ENCODE data around the gene SULT2B1.
A peak's percentile ranks its signal among the peaks of the same experiment; 100 is the strongest.

Gene SULT2B1

GRCh38 chr19:48553676-48554384 lies 1.9 kb downstream of the SULT2B1 start:
- H3K9me3 ChIP-seq (ENCODE audit: control insufficient read depth, low read length) = no peaks in the 10 kb centered on the region

GRCh38 chr19:48554385-48555091 lies 2.6 kb downstream of the SULT2B1 start:
- Histone ChIP-seq H3K79me1 (replicated peaks; ENCODE audit: low read length, poor library complexity, severe bottlenecking) (no peaks in the 10 kb centered on the region), H3K4me1 (ENCODE audit: control insufficient read depth, insufficient read depth, low read depth, low read length) (peaks cover 29% of the 10 kb centered on the region), H2BK120ac (ENCODE audit: low read depth, low read length) (peak overlapping the region; percentile 68), H3K9me3 (ENCODE audit: control insufficient read depth, low read length) (no peaks in the 10 kb centered on the region), H3K18ac (ENCODE audit: low read depth in 1 of 2, low read length in 2 of 2) (peak overlapping the region; percentile 40 to 52), H3K27ac (ENCODE audit: low read length, poor library complexity, severe bottlenecking) (no peak overlapping the region), H3K14ac (ENCODE audit: low read length in 2 of 2) (no peak overlapping the region), H4K8ac (ENCODE audit: low read length) (peak overlapping the region; percentile 48), H3K9ac (ENCODE audit: low read length) (no peak overlapping the region), H2BK5ac (ENCODE audit: low read depth, low read length, poor library complexity, severe bottlenecking) (no peak overlapping the region), H2AFZ (ENCODE audit: low read depth, low read length) (no peak overlapping the region), H3K4ac (ENCODE audit: low read depth in 1 of 2, low read length in 2 of 2) (peak overlapping the region in 1 of 2 experiments; percentile 28), H2BK15ac (ENCODE audit: low read depth, poor library complexity, severe bottlenecking) (no peak overlapping the region), H3K23ac (ENCODE audit: low read length in 2 of 2) (no peak overlapping the region), H2AK5ac (ENCODE audit: low read length, severe bottlenecking) (peak overlapping the region; percentile 49), H3K27me3 (ENCODE audit: control insufficient read depth in 1 of 2, insufficient read depth in 1 of 2, low read length in 2 of 2) (peaks cover 3 to 13% of the 10 kb centered on the region in 2 experiments), H3K36me3 (ENCODE audit: control insufficient read depth in 1 of 2, insufficient read depth in 2 of 2, low read depth in 1 of 2, low read length in 2 of 2) (no peaks in the 10 kb centered on the region), H2BK12ac (ENCODE audit: low read length in 2 of 2) (peak overlapping the region; percentile 70 to 93), H4K91ac (ENCODE audit: low read length) (no peak overlapping the region), H3K4me3 (ENCODE audit: insufficient read depth in 1 of 2, low read depth in 1 of 2, low read length in 2 of 2) (no peak overlapping the region), H3K4me2 (ENCODE audit: low read length, poor library complexity, severe bottlenecking) (peak overlapping the region; percentile 41)
- DNase-seq = no peak
- 66% methylated on average over 16 of the region's 16 CpGs for WGBS

More at GRCh38 chr19:48553676-48554384, 1.9 kb downstream of the SULT2B1 start:
- H2BK120ac ChIP-seq (ENCODE audit: low read depth, low read length) = peak overlapping the region; percentile 68
- peak overlapping the region; percentile 34 for H2AK5ac ChIP-seq (ENCODE audit: low read length, severe bottlenecking)
- H3K23ac ChIP-seq (ENCODE audit: low read length in 2 of 2) = no peak overlapping the region
- peak overlapping the region in 1 of 2 experiments; percentile 83 for H2BK12ac ChIP-seq (ENCODE audit: low read length in 2 of 2)
- H2BK15ac ChIP-seq (ENCODE audit: low read depth, poor library complexity, severe bottlenecking) = no peak overlapping the region
- H3K4me1 ChIP-seq (ENCODE audit: control insufficient read depth, insufficient read depth, low read depth, low read length) = peaks cover 29% of the 10 kb centered on the region
- peaks cover 5 to 18% of the 10 kb centered on the region in 2 experiments for H3K27me3 ChIP-seq (ENCODE audit: control insufficient read depth in 1 of 2, insufficient read depth in 1 of 2, low read length in 2 of 2)
- no peaks in the 10 kb centered on the region for H3K79me1 ChIP-seq (replicated peaks; ENCODE audit: low read length, poor library complexity, severe bottlenecking)
- peak overlapping the region in 1 of 2 experiments; percentile 84 for H3K18ac ChIP-seq (ENCODE audit: low read depth in 1 of 2, low read length in 2 of 2)
- DNase-seq = peak; percentile 92
- WGBS = 1% methylated on average over 18 of the region's 18 CpGs
- no peak overlapping the region for H2BK5ac ChIP-seq (ENCODE audit: low read depth, low read length, poor library complexity, severe bottlenecking)
- H3K9ac ChIP-seq (ENCODE audit: low read length) = no peak overlapping the region
- H3K4me2 ChIP-seq (ENCODE audit: low read length, poor library complexity, severe bottlenecking) = peak overlapping the region; percentile 41
- no peaks in the 10 kb centered on the region for H3K36me3 ChIP-seq (ENCODE audit: control insufficient read depth in 1 of 2, insufficient read depth in 2 of 2, low read depth in 1 of 2, low read length in 2 of 2)
- peak overlapping the region in 1 of 2 experiments; percentile 28 for H3K4ac ChIP-seq (ENCODE audit: low read depth in 1 of 2, low read length in 2 of 2)
- H2AFZ ChIP-seq (ENCODE audit: low read depth, low read length) = no peak overlapping the region
- no peak overlapping the region for H3K14ac ChIP-seq (ENCODE audit: low read length in 2 of 2)
- H4K8ac ChIP-seq (ENCODE audit: low read length) = peak overlapping the region; percentile 48
- H3K4me3 ChIP-seq (ENCODE audit: insufficient read depth in 1 of 2, low read depth in 1 of 2, low read length in 2 of 2) = no peak overlapping the region
- no peak overlapping the region for H4K91ac ChIP-seq (ENCODE audit: low read length)
- H3K27ac ChIP-seq (ENCODE audit: low read length, poor library complexity, severe bottlenecking) = peak overlapping the region; percentile 17

- Histone ChIP-seq H3K9ac (ENCODE audit: low read length) (no peak overlapping the region), H3K4me3 (ENCODE audit: insufficient read depth in 1 of 2, low read depth in 1 of 2, low read length in 2 of 2) (no peak overlapping the region), H2AFZ (ENCODE audit: low read depth, low read length) (no peak overlapping the region), H3K4me2 (ENCODE audit: low read length, poor library complexity, severe bottlenecking) (no peak overlapping the region), H3K36me3 (ENCODE audit: control insufficient read depth in 1 of 2, insufficient read depth in 2 of 2, low read depth in 1 of 2, low read length in 2 of 2) (no peaks in the 10 kb centered on the region), H3K4me1 (ENCODE audit: control insufficient read depth, insufficient read depth, low read depth, low read length) (peaks cover 29% of the 10 kb centered on the region), H2BK5ac (ENCODE audit: low read depth, low read length, poor library complexity, severe bottlenecking) (no peak overlapping the region), H3K9me3 (ENCODE audit: control insufficient read depth, low read length) (no peaks in the 10 kb centered on the region), H2BK15ac (ENCODE audit: low read depth, poor library complexity, severe bottlenecking) (no peak overlapping the region), H3K14ac (ENCODE audit: low read length in 2 of 2) (no peak overlapping the region), H2BK120ac (ENCODE audit: low read depth, low read length) (no peak overlapping the region), H3K27ac (ENCODE audit: low read length, poor library complexity, severe bottlenecking) (peak overlapping the region; percentile 43), H3K79me1 (replicated peaks; ENCODE audit: low read length, poor library complexity, severe bottlenecking) (no peaks in the 10 kb centered on the region), H3K27me3 (ENCODE audit: control insufficient read depth in 1 of 2, insufficient read depth in 1 of 2, low read length in 2 of 2) (peaks cover 0 to 5% of the 10 kb centered on the region in 2 experiments), H4K8ac (ENCODE audit: low read length) (no peak overlapping the region), H4K91ac (ENCODE audit: low read length) (no peak overlapping the region), H2AK5ac (ENCODE audit: low read length, severe bottlenecking) (no peak overlapping the region), H3K23ac (ENCODE audit: low read length in 2 of 2) (no peak overlapping the region), H3K18ac (ENCODE audit: low read depth in 1 of 2, low read length in 2 of 2) (no peak overlapping the region), H3K4ac (ENCODE audit: low read depth in 1 of 2, low read length in 2 of 2) (no peak overlapping the region), H2BK12ac (ENCODE audit: low read length in 2 of 2) (no peak overlapping the region)
- WGBS = 42% methylated on average over 11 of the region's 11 CpGs
- peak; percentile 88 for DNase-seq
Measured at GRCh38 chr19:48556163-48556562, 4.2 kb downstream of the SULT2B1 start.

- Histone ChIP-seq H3K4ac (ENCODE audit: low read depth in 1 of 2, low read length in 2 of 2) (no peak overlapping the region), H3K79me1 (replicated peaks; ENCODE audit: low read length, poor library complexity, severe bottlenecking) (no peaks in the 10 kb centered on the region), H2AFZ (ENCODE audit: low read depth, low read length) (no peak overlapping the region), H4K91ac (ENCODE audit: low read length) (no peak overlapping the region), H2BK5ac (ENCODE audit: low read depth, low read length, poor library complexity, severe bottlenecking) (no peak overlapping the region), H3K27me3 (ENCODE audit: control insufficient read depth in 1 of 2, insufficient read depth in 1 of 2, low read length in 2 of 2) (peaks cover 0 to under 1% of the 10 kb centered on the region in 2 experiments), H3K36me3 (ENCODE audit: control insufficient read depth in 1 of 2, insufficient read depth in 2 of 2, low read depth in 1 of 2, low read length in 2 of 2) (no peaks in the 10 kb centered on the region), H2AK5ac (ENCODE audit: low read length, severe bottlenecking) (no peak overlapping the region), H2BK15ac (ENCODE audit: low read depth, poor library complexity, severe bottlenecking) (no peak overlapping the region), H3K9me3 (ENCODE audit: control insufficient read depth, low read length) (no peaks in the 10 kb centered on the region), H3K4me3 (ENCODE audit: insufficient read depth in 1 of 2, low read depth in 1 of 2, low read length in 2 of 2) (no peak overlapping the region), H3K4me1 (ENCODE audit: control insufficient read depth, insufficient read depth, low read depth, low read length) (peaks cover 29% of the 10 kb centered on the region), H3K23ac (ENCODE audit: low read length in 2 of 2) (no peak overlapping the region), H2BK120ac (ENCODE audit: low read depth, low read length) (no peak overlapping the region), H3K14ac (ENCODE audit: low read length in 2 of 2) (no peak overlapping the region), H2BK12ac (ENCODE audit: low read length in 2 of 2) (no peak overlapping the region), H3K9ac (ENCODE audit: low read length) (no peak overlapping the region), H4K8ac (ENCODE audit: low read length) (no peak overlapping the region), H3K4me2 (ENCODE audit: low read length, poor library complexity, severe bottlenecking) (no peak overlapping the region), H3K18ac (ENCODE audit: low read depth in 1 of 2, low read length in 2 of 2) (no peak overlapping the region), H3K27ac (ENCODE audit: low read length, poor library complexity, severe bottlenecking) (no peak overlapping the region)
- DNase-seq = no peak
- 98% methylated on average over 5 of the region's 5 CpGs for WGBS
Measured at GRCh38 chr19:48556825-48557224, 4.9 kb downstream of the SULT2B1 start.
